HepG2 (cell line): ENCODE measurements around the gene SH2D3C. TPM values are rescaled to one million over a fixed set of nuclear protein-coding genes. Genes with fewer than 3 reads are reported as not detected.

Experiments
- ATAC-seq: fragments of 200-7000 bp; cut with Tn5 transposase; 3 replicates; pipeline ENCODE4 v1.9.1; 2020; ENCODE audit warnings: mild to moderate bottlenecking, moderate library complexity
- BruUV-seq: library from RNA; stranded (reverse); fragments of 400-500 nt; replicated peaks from 2 replicates; lab custom pipeline; 2021; lab: Mats Ljungman, UMichigan
- CTCF ChIA-PET: fragments of 300-600 bp; formaldehyde crosslinking; extraction: SDS; loops from one replicate; lab custom pipeline; 2021; ENCODE audit warnings: low total read pairs, inconsistent platforms, low intra/inter-chr PET ratio; lab: Yijun Ruan, JAX
- POLR2A ChIA-PET: fragments of 350-600 bp; sonication (Branson Sonifier 250); formaldehyde crosslinking; loops from one replicate; lab custom pipeline; 2020; ENCODE audit warnings: antibody characterized with exemption, inconsistent platforms; lab: Yijun Ruan, JAX
- DNase-seq: peaks from one replicate; pipeline ENCODE4 v3.0.0-alpha.2; 2015; ENCODE audit warnings: low spot score
- FAIRE-seq: peaks from 3 replicates; lab custom pipeline; 2011; peaks lifted over from hg19 to GRCh38; lab: Jason Lieb, UNC
- H2AFZ ChIP-seq: one replicate; pipeline ENCODE4 v1.6.1; 2011; ENCODE audit warnings: low read length, inconsistent platforms
- H3K27ac ChIP-seq: fragments of 300-600 bp; 3 replicates; pipeline ENCODE4 v1.8.0; 2011; ENCODE audit warnings: mixed run types, mild to moderate bottlenecking, mixed read lengths, low read length, inconsistent platforms; ENCODE audit not compliant: insufficient read depth; ENCODE audit errors: extremely low read length
- H3K27me3 ChIP-seq, 2 experiments: fragments of 200-600 bp in 1 of 2; 2 replicates in 1 of 2; 3 replicates in 1 of 2; pipeline versions ENCODE4 v1.6.0 to v1.8.0; 2011; ENCODE audit warnings: low read length in 2 of 2, mild to moderate bottlenecking in 2 of 2, moderate library complexity in 2 of 2, inconsistent platforms in 1 of 2; ENCODE audit not compliant: insufficient read depth in 2 of 2, control insufficient read depth in 1 of 2
- H3K36me3 ChIP-seq, 2 experiments: fragments of 200-600 bp in 1 of 2; replicated peaks in 1 of 2; 2 replicates in 1 of 2; 3 replicates in 1 of 2; pipeline versions ENCODE4 v1.5.1 to v1.8.0; 2011; ENCODE audit warnings: low read length in 2 of 2, inconsistent platforms in 1 of 2; ENCODE audit not compliant: insufficient read depth in 2 of 2, control insufficient read depth in 1 of 2
- H3K4me1 ChIP-seq: 2 replicates; pipeline ENCODE4 v1.5.1; 2012; ENCODE audit warnings: low read length, inconsistent platforms; ENCODE audit not compliant: insufficient read depth
- H3K4me2 ChIP-seq: 2 replicates; pipeline ENCODE4 v1.6.0; 2011; ENCODE audit warnings: low read depth, low read length, inconsistent platforms
- H3K4me3 ChIP-seq, 3 experiments: fragments of 200-600 bp in 1 of 3; sonication (generic), shearing (Covaris generic) in 1 of 3; replicated peaks in 1 of 3; 2 replicates each; pipeline ENCODE4 v1.5.1; 2011 to 2016; ENCODE audit warnings: low read length in 3 of 3, inconsistent platforms in 2 of 3, low read depth in 2 of 3, mild to moderate bottlenecking in 2 of 3, control low read depth in 1 of 3, mixed read lengths in 1 of 3; ENCODE audit not compliant: insufficient read depth in 1 of 3
- H3K79me2 ChIP-seq: one replicate; pipeline ENCODE4 v1.6.1; 2011; ENCODE audit warnings: low read length, inconsistent platforms; ENCODE audit not compliant: insufficient read depth
- H3K9ac ChIP-seq: 2 replicates; pipeline ENCODE4 v1.6.0; 2011; ENCODE audit warnings: mild to moderate bottlenecking, low read depth, low read length, inconsistent platforms; ENCODE audit not compliant: insufficient read depth
- H3K9me3 ChIP-seq: 2 replicates; pipeline ENCODE4 v1.5.1; 2012; ENCODE audit warnings: mild to moderate bottlenecking, low read length
- H4K20me1 ChIP-seq: 2 replicates; pipeline ENCODE4 v1.6.0; 2011; ENCODE audit warnings: inconsistent platforms, mild to moderate bottlenecking, low read length, moderate library complexity; ENCODE audit not compliant: insufficient read depth
- BRF2 ChIP-seq: sonication (generic); formaldehyde crosslinking; IDR thresholded peaks from 2 replicates; pipeline ENCODE4 v1.8.1; 2022; ENCODE audit warnings: mild to moderate bottlenecking, missing genetic modification reagents
- MXI1 ChIP-seq: IDR thresholded peaks from 3 replicates; pipeline ENCODE4 v1.6.1; 2012; ENCODE audit warnings: low read depth, low read length, inconsistent platforms, borderline replicate concordance
- NFKBIZ ChIP-seq: IDR thresholded peaks from 2 replicates; pipeline ENCODE4 v1.6.1; 2018; ENCODE audit warnings: missing genetic modification reagents, missing compliant biosample characterization
- SSRP1 ChIP-seq: IDR thresholded peaks from 2 replicates; pipeline ENCODE4 v1.6.1; 2016; ENCODE audit warnings: control low read depth
- THRA ChIP-seq: sonication (generic); formaldehyde crosslinking; IDR thresholded peaks from 2 replicates; pipeline ENCODE4 v1.4.0; 2020; ENCODE audit warnings: missing genetic modification reagents, borderline replicate concordance
- TSC22D2 ChIP-seq: sonication (generic); formaldehyde crosslinking; IDR thresholded peaks from 2 replicates; pipeline ENCODE4 v1.5.1; 2020; ENCODE audit warnings: missing genetic modification reagents, mild to moderate bottlenecking, borderline replicate concordance
- ZBTB21 ChIP-seq: sonication (generic); formaldehyde crosslinking; IDR thresholded peaks from 2 replicates; pipeline ENCODE4 v1.4.0; 2020; ENCODE audit warnings: missing genetic modification reagents
- ZBTB49 ChIP-seq: sonication (generic); formaldehyde crosslinking; IDR thresholded peaks from 2 replicates; pipeline ENCODE4 v1.4.0; 2020; ENCODE audit warnings: missing genetic modification reagents, borderline replicate concordance
- ZC3H4 ChIP-seq: sonication (generic); formaldehyde crosslinking; IDR thresholded peaks from 2 replicates; pipeline ENCODE4 v1.4.0; 2020; ENCODE audit warnings: missing genetic modification reagents, borderline replicate concordance
- ZNF12 ChIP-seq: sonication (generic); formaldehyde crosslinking; IDR thresholded peaks from 2 replicates; pipeline ENCODE4 v1.5.0; 2020; ENCODE audit warnings: missing genetic modification reagents
- ZNF768 ChIP-seq: sonication (generic); formaldehyde crosslinking; IDR thresholded peaks from 2 replicates; pipeline ENCODE4 v1.4.0; 2020; ENCODE audit warnings: missing genetic modification reagents
- ZNF878 ChIP-seq: sonication (generic); formaldehyde crosslinking; IDR thresholded peaks from 2 replicates; pipeline ENCODE4 v1.8.1; 2023; ENCODE audit warnings: mild to moderate bottlenecking, missing genetic modification reagents, moderate library complexity
- ZNF883 ChIP-seq: sonication (generic); formaldehyde crosslinking; IDR thresholded peaks from 2 replicates; pipeline ENCODE4 v1.5.1; 2020; ENCODE audit warnings: mild to moderate bottlenecking, missing genetic modification reagents; ENCODE audit errors: not compliant biosample characterization
- ZSCAN20 ChIP-seq: sonication (generic); formaldehyde crosslinking; IDR thresholded peaks from 2 replicates; pipeline ENCODE4 v1.4.0; 2020; ENCODE audit warnings: missing genetic modification reagents, mild to moderate bottlenecking, borderline replicate concordance
- ZSCAN22 ChIP-seq: sonication (generic); formaldehyde crosslinking; IDR thresholded peaks from 2 replicates; pipeline ENCODE4 v1.4.0; 2020; ENCODE audit warnings: mild to moderate bottlenecking, missing genetic modification reagents
- WGBS: methylation state at CpG from one replicate; pipeline ENCODE4 v1.1.6; 2017; ENCODE audit warnings: low lambda C conversion rate; 5-methylcytosine and 5-hydroxymethylcytosine counted together
- in situ Hi-C: cut with HindIII; loops from 2 replicates; pipeline ENCODE4 v1.10.0; 2017; ENCODE audit warnings: low pct_unique_long_range_greater_than_20kb; ENCODE audit not compliant: extremely low pct_ligation_motif_present
- intact Hi-C: fragments of 100-400 bp; cut with micrococcal nuclease; formaldehyde crosslinking; loops from one replicate; pipeline ENCODE4 v1.10.0; 2022; ENCODE audit not compliant: unreplicated experiment
- polyA plus RNA-seq, 8 experiments: library from polyadenylated mRNA; depleted of rRNA in 3 of 8; stranded (reverse) in 7 of 8; unstranded in 1 of 8; fragments of >200 nt; fragmentation: Illumina TruSeq in 4 of 8; extraction: Trizol in 4 of 8; gene quantifications; 2 replicates each; pipeline versions ENCODE4 v1.2.1 to v1.2.3, GENCODE V29; 2011 to 2016; ENCODE audit warnings: low read depth in 4 of 8, missing spikeins in 1 of 8, mixed read lengths in 1 of 8; ENCODE audit not compliant: insufficient read depth in 1 of 8
- total RNA-seq, 5 experiments: library from RNA; depleted of rRNA; stranded (reverse); fragments of >200 nt; fragmentation: Illumina TruSeq; extraction: Trizol; gene quantifications; 2 replicates each; pipeline ENCODE4 v1.2.3, GENCODE V29; 2016; ENCODE audit warnings: low read depth in 1 of 5

SH2D3C gene
- total and polyA plus RNA-seq, 2 of the 13 experiments (the other 11 are each of a cell fraction or from before 2014, with no cell fraction given), result not detected

GRCh38 chr9:127761491-127761956 lies 16.9 kb downstream of the SH2D3C start:
- no peaks in the 10 kb centered on the region for H4K20me1 ChIP-seq
- WGBS, result 4% methylated on average over 3 of the region's 5 CpGs
- no peak overlapping the region for H3K9ac ChIP-seq
- DNase-seq (no peak), FAIRE-seq (no peak), ATAC-seq (no peak)
- intact Hi-C loops, result no loop called here
- no peak overlapping the region for H2AFZ ChIP-seq
- no peaks in the 10 kb centered on the region for H3K4me1 ChIP-seq
- H3K79me2 ChIP-seq, result no peaks in the 10 kb centered on the region
- ChIA-PET CTCF (no interaction called here), POLR2A (no interaction called here)
- in situ Hi-C loops, result no loop called here
- no peaks in the 10 kb centered on the region for H3K9me3 ChIP-seq
- H3K27ac ChIP-seq, result no peak overlapping the region
- peaks cover 0 to 42% of the 10 kb centered on the region in 2 experiments; a peak in 2 of 5 replicates for H3K27me3 ChIP-seq
- H3K4me2 ChIP-seq, result no peak overlapping the region
- no peaks in the 10 kb centered on the region for H3K36me3 ChIP-seq
- BruUV-seq, result no TSS peak
- no peak overlapping the region for H3K4me3 ChIP-seq
- TF ChIP-seq ZNF883 (CRISPR knock-in tag) (no peak), ZNF768 (peak; percentile 81), TSC22D2 (CRISPR knock-in tag) (no peak)

- CTCF ChIA-PET, result no interaction called here
- TF ChIP-seq ZBTB21 (CRISPR knock-in tag) (no peak), SSRP1 (no peak), ZBTB49 (CRISPR knock-in tag) (no peak), ZSCAN20 (no peak), MXI1 (no peak), ZNF878 (CRISPR knock-in tag) (no peak), ZNF12 (no peak), THRA (no peak), ZSCAN22 (CRISPR knock-in tag) (no peak), BRF2 (CRISPR knock-in tag) (no peak), ZC3H4 (no peak), NFKBIZ (CRISPR knock-in tag) (no peak)
Measured at GRCh38 chr9:127761061-127761460, 17.4 kb downstream of the SH2D3C start.

More at GRCh38 chr9:127761061-127761460, 17.4 kb downstream of the SH2D3C start:
- in situ Hi-C loops (no loop called here), intact Hi-C loops (no loop called here)
- Histone ChIP-seq H3K4me3 (no peak overlapping the region), H3K4me1 (no peaks in the 10 kb centered on the region), H3K27ac (no peak overlapping the region), H3K4me2 (no peak overlapping the region), H3K9ac (no peak overlapping the region), H4K20me1 (no peaks in the 10 kb centered on the region), H3K36me3 (no peaks in the 10 kb centered on the region), H2AFZ (no peak overlapping the region), H3K79me2 (no peaks in the 10 kb centered on the region), H3K27me3 (peaks cover 0 to 47% of the 10 kb centered on the region in 2 experiments; a peak in 2 of 5 replicates), H3K9me3 (no peaks in the 10 kb centered on the region)
- WGBS, result 2% methylated on average over 5 of the region's 5 CpGs
- BruUV-seq, result no TSS peak
- ATAC-seq (no peak), DNase-seq (no peak), FAIRE-seq (no peak)
- POLR2A ChIA-PET, result no interaction called here
